ENCODE results near the gene ALAS1.

DNA sequence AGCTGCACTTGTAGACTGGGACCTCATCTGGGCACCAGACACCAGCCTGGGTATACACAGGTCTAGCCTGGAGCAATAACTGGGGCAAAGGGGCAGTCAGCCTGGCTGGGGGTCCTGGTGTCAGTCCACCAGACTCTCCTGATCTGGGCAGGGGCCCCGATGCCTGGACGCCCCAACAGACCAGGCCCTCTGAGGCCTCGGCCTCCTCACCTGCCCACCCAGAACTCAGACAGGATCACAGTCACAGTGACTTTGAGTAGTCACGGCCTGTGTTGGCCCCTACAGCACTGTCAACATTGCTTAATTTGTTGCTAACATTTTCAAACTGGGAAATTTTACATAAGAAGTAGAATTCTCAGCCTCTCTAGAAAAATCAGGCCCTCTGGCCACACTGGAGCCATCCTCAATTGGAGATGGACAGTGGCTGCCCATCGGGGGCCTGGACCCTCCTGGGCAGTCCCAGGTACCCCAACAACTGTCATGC is 35.2 kb downstream of the ALAS1 start:
- TF ChIP-seq, protein P1, sequence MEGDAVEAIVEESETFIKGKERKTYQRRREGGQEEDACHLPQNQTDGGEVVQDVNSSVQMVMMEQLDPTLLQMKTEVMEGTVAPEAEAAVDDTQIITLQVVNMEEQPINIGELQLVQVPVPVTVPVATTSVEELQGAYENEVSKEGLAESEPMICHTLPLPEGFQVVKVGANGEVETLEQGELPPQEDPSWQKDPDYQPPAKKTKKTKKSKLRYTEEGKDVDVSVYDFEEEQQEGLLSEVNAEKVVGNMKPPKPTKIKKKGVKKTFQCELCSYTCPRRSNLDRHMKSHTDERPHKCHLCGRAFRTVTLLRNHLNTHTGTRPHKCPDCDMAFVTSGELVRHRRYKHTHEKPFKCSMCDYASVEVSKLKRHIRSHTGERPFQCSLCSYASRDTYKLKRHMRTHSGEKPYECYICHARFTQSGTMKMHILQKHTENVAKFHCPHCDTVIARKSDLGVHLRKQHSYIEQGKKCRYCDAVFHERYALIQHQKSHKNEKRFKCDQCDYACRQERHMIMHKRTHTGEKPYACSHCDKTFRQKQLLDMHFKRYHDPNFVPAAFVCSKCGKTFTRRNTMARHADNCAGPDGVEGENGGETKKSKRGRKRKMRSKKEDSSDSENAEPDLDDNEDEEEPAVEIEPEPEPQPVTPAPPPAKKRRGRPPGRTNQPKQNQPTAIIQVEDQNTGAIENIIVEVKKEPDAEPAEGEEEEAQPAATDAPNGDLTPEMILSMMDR (conservative IDR thresholded peaks at IDR 0.05; ENCODE audit: low read length) = no peak; the same call in 1 of the 2 replicates
- TF ChIP-seq EZH2phosphoT487 (IDR thresholded peaks at IDR 0.05; ENCODE audit: borderline replicate concordance, low read depth, low read length) = no peak

All from OCI-LY7 (cell line).